ENCODE results near the gene CACNA1C.

- TF ChIP-seq CTCF (IDR thresholded peaks at IDR 0.05 in 2 of 3, conservative IDR thresholded peaks at IDR 0.05 in 1 of 3; ENCODE audit: control insufficient read depth in 2 of 3, extremely low read depth in 1 of 3, insufficient read depth in 1 of 3, low read depth in 3 of 3, low read length in 3 of 3) = no peak
- TF ChIP-seq GABPA (IDR thresholded peaks at IDR 0.05; ENCODE audit: low read depth) = no peak
- TF ChIP-seq ATF7 (IDR thresholded peaks at IDR 0.05; ENCODE audit: low read depth) = no peak
- TF ChIP-seq POLR2AphosphoS2 (IDR thresholded peaks at IDR 0.05; ENCODE audit: low read depth, low read length) = no peak
- TF ChIP-seq ZNF274 (IDR thresholded peaks at IDR 0.05; ENCODE audit: insufficient read depth, insufficient read length) = no peak
- no peak for TF ChIP-seq RELA (IDR thresholded peaks at IDR 0.05; ENCODE audit: borderline replicate concordance, partially characterized antibody)
- no peak for TF ChIP-seq MEF2B (IDR thresholded peaks at IDR 0.05; ENCODE audit: partially characterized antibody, poor library complexity, severe bottlenecking)
- TF ChIP-seq POLR2AphosphoS5 (IDR thresholded peaks at IDR 0.05; ENCODE audit: low read length) = no peak
- no peak for TF ChIP-seq POLR2A (IDR thresholded peaks at IDR 0.05; ENCODE audit: low read depth, low read length)
- no peak for TF ChIP-seq ATF3 (IDR thresholded peaks at IDR 0.05; ENCODE audit: borderline replicate concordance, extremely low read depth, low read depth, low read length)
- no peak for TF ChIP-seq E4F1 (IDR thresholded peaks at IDR 0.05; ENCODE audit: borderline replicate concordance, partially characterized antibody)
- TF ChIP-seq ZSCAN29 (IDR thresholded peaks at IDR 0.05) = no peak
- TF ChIP-seq USF1 (IDR thresholded peaks at IDR 0.05; ENCODE audit: borderline replicate concordance, extremely low read length, insufficient read depth, low read depth, low read length) = no peak
- no peak for TF ChIP-seq MAX (IDR thresholded peaks at IDR 0.05; ENCODE audit: low read depth, low read length)
These were observed 586.2 kb downstream of the CACNA1C start for GRCh38 chr12:2639020-2639298.

Measured in GM12878 (cell line).